Stomach smooth muscle (tissue), 2 donors: Measurements from ENCODE around the gene GPR22.

Experiments
- H3K27ac ChIP-seq: one replicate; pipeline ENCODE4 v1.7.0; 2013; ENCODE audit warnings: mild to moderate bottlenecking, low read length, inconsistent platforms
- H3K27me3 ChIP-seq, 2 donors: one replicate each; pipeline ENCODE4 v1.7.0; 2013; ENCODE audit warnings: low read length in 2 of 2; ENCODE audit not compliant: insufficient read depth in 2 of 2, control insufficient read depth in 1 of 2
- H3K36me3 ChIP-seq, 2 donors: one replicate each; pipeline ENCODE4 v1.7.0; 2013; ENCODE audit warnings: low read length in 2 of 2; ENCODE audit not compliant: control insufficient read depth in 2 of 2, insufficient read depth in 2 of 2
- H3K4me1 ChIP-seq: one replicate; pipeline ENCODE4 v1.7.0; 2013; ENCODE audit warnings: low read length; ENCODE audit not compliant: control insufficient read depth, insufficient read depth
- H3K4me3 ChIP-seq, 2 donors: one replicate each; pipeline ENCODE4 v1.7.0; 2013; ENCODE audit warnings: low read length in 2 of 2
- H3K9ac ChIP-seq, 2 donors: one replicate each; pipeline ENCODE4 v1.7.0; 2013; ENCODE audit warnings: low read length in 2 of 2, mild to moderate bottlenecking in 1 of 2
- H3K9me3 ChIP-seq, 2 donors: one replicate each; pipeline ENCODE4 v1.7.0; 2013; ENCODE audit warnings: low read length in 2 of 2; ENCODE audit not compliant: control insufficient read depth in 2 of 2
- donor health status: healthy.
- donor health status: Pancreatic carcinoma.

Gene GPR22

GRCh38 chr7:107469929-107470328 is at the start of gene GPR22:
TSS of gene GPR22 (plus strand) at chr7:107470057. CDS start at chr7:107474061, 4,004 bp downstream.
- no peak within 1 kb of the TSS for H3K27ac ChIP-seq

GRCh38 chr7:107427462-107427861 is 42.4 kb upstream of the GPR22 start:
- no peak overlapping the region for H3K27ac ChIP-seq
- no peak overlapping the region for H3K9ac ChIP-seq
- no peaks in the 10 kb centered on the region for H3K36me3 ChIP-seq
- no peaks in the 10 kb centered on the region for H3K9me3 ChIP-seq
- H3K4me1 ChIP-seq, result no peaks in the 10 kb centered on the region
- H3K4me3 ChIP-seq, result no peak overlapping the region
- no peaks in the 10 kb centered on the region for H3K27me3 ChIP-seq

More at GRCh38 chr7:107469929-107470328, at the start of gene GPR22:
- Histone ChIP-seq H3K9ac (no peak within 1 kb of the TSS), H3K36me3 (no peaks in the 10 kb centered on the region), H3K9me3 (no peaks in the 10 kb centered on the region), H3K4me3 (no peak within 1 kb of the TSS), H3K27me3 (no peaks in the 10 kb centered on the region), H3K4me1 (no peaks in the 10 kb centered on the region)

DNA sequence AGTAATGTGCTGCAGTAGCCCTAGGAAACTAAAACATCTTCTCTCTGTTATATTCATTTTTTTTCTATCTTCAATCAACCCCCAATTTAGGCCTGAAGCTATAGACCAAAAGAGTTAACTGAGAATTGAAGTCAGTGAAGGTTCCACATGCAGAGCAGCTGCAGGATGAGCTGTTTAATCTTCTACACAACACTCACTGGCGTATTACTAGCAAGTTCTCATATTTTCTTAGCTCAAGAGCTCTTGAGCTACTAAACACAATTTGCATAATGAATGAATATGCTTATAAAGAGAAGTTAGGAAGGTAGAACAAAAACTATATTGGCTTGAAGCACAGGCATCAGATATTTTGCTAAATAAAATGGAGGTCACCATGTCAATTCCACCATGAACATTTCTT is 41.2 kb upstream of the GPR22 start:
- Histone ChIP-seq H3K27me3 (no peaks in the 10 kb centered on the region), H3K36me3 (no peaks in the 10 kb centered on the region), H3K4me3 (no peak overlapping the region), H3K9me3 (no peaks in the 10 kb centered on the region), H3K4me1 (no peaks in the 10 kb centered on the region), H3K9ac (no peak overlapping the region), H3K27ac (no peak overlapping the region)

DNA sequence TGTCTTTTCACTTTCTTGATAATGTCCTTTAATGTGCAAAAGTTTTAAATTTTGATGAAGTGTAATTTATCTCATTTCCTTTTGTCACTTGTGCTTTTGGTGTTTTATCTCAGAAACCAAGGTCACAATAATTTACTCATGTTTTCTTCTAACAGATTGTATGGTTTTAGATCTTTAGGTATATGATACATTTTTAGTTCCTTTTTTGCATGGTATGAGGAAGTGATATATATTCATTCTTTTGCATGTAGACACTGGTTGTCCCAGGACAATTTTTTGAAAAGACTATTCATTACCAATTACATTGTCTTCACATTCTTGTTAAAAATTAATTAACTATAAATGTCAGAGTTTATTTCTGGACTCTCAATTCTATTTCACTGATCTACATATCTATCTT is 39.8 kb upstream of the GPR22 start:
- H3K9me3 ChIP-seq, result no peaks in the 10 kb centered on the region
- H3K4me1 ChIP-seq, result no peaks in the 10 kb centered on the region
- no peaks in the 10 kb centered on the region for H3K27me3 ChIP-seq
- no peak overlapping the region for H3K4me3 ChIP-seq
- no peak overlapping the region for H3K9ac ChIP-seq
- H3K36me3 ChIP-seq, result no peaks in the 10 kb centered on the region
- no peak overlapping the region for H3K27ac ChIP-seq

DNA sequence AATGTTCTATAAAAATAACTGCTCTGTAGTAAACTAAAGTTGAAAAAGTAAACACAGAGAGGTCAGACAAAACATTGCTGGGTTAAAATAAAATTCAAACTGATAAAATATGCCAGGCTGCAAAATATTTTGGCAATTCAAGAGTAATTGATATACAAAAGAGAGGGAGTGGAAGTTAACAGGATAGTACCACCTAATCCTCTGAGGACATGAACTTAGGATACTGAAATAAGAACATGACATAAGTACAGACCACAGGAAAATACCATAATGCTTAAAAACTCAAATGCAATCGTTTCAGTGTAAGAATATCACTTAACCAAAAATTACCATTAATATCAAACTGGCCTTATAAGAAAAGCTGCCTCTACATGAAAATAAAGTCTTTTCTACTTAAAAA is 37.6 kb upstream of the GPR22 start:
- Histone ChIP-seq H3K36me3 (no peaks in the 10 kb centered on the region), H3K27ac (no peak overlapping the region), H3K4me3 (no peak overlapping the region), H3K9ac (no peak overlapping the region), H3K9me3 (no peaks in the 10 kb centered on the region), H3K27me3 (no peaks in the 10 kb centered on the region), H3K4me1 (no peaks in the 10 kb centered on the region)

DNA sequence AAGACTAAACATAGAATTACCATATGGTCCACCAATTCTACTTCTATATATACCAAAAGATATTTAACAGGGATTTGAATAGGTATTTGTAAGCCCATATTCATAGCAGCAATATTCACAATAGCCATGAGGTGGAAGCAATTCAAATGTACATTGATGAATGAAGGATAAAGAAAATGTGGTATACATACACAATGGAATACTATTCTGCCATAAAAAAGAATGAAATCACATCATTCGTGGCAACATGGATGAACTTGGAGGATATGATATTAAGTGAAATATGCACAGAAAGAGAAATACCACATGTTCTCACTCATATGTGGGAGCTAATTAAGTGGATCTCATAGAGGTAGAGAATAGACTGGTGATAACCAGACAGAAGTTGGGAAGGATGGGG is 34.1 kb upstream of the GPR22 start:
- H3K4me1 ChIP-seq, result no peaks in the 10 kb centered on the region
- H3K36me3 ChIP-seq, result no peaks in the 10 kb centered on the region
- no peaks in the 10 kb centered on the region for H3K9me3 ChIP-seq

DNA sequence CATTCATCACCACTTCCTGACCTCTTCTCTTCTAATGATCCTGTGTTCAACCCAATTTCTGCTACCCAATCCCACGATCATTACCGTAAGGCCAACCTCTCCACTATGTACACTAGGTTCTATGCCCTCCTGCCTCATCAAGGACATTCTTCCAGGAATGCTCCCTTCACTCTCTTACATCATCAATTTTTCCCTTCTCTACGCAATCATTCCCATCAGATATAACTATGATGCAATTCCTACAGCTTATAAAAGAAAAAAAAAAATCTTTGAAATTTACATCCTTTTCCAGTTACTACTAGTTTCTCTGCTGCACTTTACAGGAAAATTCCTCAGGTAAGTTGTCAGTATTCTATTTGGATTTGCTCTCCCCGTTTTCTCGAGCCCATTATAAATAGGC is 30.8 kb upstream of the GPR22 start:
- H3K27me3 ChIP-seq, result no peaks in the 10 kb centered on the region
- H3K9me3 ChIP-seq, result no peaks in the 10 kb centered on the region
- no peaks in the 10 kb centered on the region for H3K4me1 ChIP-seq
- no peaks in the 10 kb centered on the region for H3K36me3 ChIP-seq
- H3K9ac ChIP-seq, result no peak overlapping the region
- H3K27ac ChIP-seq, result no peak overlapping the region
- no peak overlapping the region for H3K4me3 ChIP-seq

More for the DNA sequence above, 34.1 kb upstream of the GPR22 start:
- Histone ChIP-seq H3K4me3 (no peak overlapping the region), H3K27me3 (no peaks in the 10 kb centered on the region), H3K27ac (no peak overlapping the region), H3K9ac (no peak overlapping the region)

DNA sequence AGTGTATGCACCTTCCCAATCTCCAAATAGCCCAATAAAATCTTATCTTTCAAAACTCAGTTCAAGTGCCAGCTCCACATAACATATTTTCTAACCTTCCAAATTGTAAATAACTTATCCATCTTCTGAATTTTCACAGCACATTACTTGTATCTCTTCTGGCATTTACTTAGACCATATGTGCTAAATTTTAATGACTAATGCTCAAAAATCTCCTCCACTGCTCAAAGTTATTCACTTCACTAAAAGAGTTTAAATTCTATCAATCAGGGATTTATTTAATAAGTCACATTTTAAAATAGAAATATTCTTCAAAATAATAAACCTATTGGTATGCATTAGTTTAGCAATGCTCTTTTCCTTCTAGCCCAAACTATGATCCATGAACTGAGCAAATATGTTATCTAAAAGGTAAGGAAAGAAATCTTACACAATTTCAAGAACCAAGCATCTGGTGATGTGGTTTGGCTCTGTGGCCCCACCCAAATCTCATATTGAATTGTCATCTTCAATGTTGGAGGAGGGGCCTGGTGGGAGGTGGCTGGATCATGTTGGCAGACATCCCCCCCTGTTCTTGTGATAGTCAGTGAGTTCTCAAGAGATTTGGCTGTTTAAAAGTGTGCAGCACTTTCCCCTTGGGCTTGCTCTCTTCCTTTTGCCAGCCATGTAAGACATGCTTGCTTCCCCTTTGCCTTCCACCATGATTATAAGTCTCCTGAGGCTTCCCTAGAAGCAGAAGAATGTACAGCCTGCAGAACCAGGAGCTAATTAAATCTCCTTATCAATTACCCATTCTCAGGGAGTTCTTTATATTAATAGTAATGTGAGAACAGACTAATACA is 28.1 kb upstream of the GPR22 start:
- H3K4me3 ChIP-seq, result no peak overlapping the region
- H3K36me3 ChIP-seq, result no peaks in the 10 kb centered on the region
- H3K9ac ChIP-seq, result no peak overlapping the region
- no peaks in the 10 kb centered on the region for H3K27me3 ChIP-seq
- no peaks in the 10 kb centered on the region for H3K9me3 ChIP-seq
- no peaks in the 10 kb centered on the region for H3K4me1 ChIP-seq
- H3K27ac ChIP-seq, result no peak overlapping the region

DNA sequence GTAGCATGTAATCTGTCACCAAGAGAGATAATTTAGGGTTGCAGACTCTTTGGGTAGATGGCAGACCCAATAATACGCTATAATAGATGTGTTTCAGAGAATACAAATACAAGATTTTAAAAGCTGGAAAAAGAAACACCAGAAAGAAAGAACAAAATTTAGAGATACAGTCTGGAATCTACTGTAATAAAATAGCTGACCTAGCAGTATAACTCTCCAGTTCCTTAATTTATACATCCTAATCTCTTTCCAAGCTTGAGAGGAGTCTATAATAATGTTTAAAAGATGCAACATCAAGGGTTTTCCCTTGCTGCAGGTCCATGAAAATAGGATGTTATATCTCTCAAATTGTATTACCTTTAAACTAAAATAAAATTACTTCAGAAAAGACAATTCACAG is 27.2 kb upstream of the GPR22 start:
- Histone ChIP-seq H3K4me1 (no peaks in the 10 kb centered on the region), H3K9ac (no peak overlapping the region), H3K36me3 (no peaks in the 10 kb centered on the region), H3K27me3 (no peaks in the 10 kb centered on the region), H3K9me3 (no peaks in the 10 kb centered on the region), H3K27ac (no peak overlapping the region), H3K4me3 (no peak overlapping the region)

DNA sequence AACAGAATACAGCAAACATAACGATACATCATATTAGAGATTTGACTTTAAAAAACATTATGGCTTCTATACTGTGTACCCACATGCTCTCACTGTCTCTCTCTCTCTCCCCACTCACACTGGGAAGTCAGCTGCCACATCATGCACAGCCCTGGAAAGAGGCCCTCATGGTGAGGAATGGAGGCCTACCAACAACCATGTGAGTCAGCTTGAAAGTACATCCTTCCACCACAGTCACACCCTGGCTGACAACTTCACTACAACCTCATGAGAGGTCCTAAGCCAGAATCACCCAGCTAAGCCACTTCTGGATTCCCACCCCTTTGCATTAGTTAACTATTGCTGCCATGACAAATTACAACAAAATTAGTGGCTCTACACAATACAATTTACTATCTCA is 23.3 kb upstream of the GPR22 start:
- Histone ChIP-seq H3K27me3 (no peaks in the 10 kb centered on the region), H3K27ac (no peak overlapping the region), H3K4me3 (no peak overlapping the region), H3K9me3 (no peaks in the 10 kb centered on the region), H3K36me3 (peaks cover 0 to 2% of the 10 kb centered on the region in 2 donors), H3K9ac (no peak overlapping the region), H3K4me1 (no peaks in the 10 kb centered on the region)

DNA sequence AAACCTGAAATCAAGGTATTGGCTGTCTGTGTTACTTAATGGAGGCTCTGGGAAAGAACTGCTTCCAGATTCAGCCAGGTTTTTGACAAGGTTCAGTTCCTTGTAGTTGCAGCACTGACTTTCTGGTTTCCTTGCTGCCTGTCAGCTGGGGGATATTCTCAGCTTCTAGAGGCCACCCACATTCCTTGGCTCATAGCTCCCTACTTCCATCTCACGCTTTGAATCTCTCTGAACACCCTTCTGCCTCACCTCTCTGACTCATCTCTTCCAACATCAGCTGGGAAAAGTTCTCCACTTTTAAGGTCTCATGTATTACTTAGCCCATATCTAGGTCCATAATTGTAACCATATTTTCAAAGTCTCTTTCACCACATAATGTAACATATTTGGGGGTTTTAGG is 22.9 kb upstream of the GPR22 start:
- H3K9me3 ChIP-seq, result no peaks in the 10 kb centered on the region
- H3K27me3 ChIP-seq, result no peaks in the 10 kb centered on the region
- H3K27ac ChIP-seq, result no peak overlapping the region
- H3K4me3 ChIP-seq, result no peak overlapping the region
- H3K36me3 ChIP-seq, result peaks cover 0 to 2% of the 10 kb centered on the region in 2 donors
- no peak overlapping the region for H3K9ac ChIP-seq
- no peaks in the 10 kb centered on the region for H3K4me1 ChIP-seq
